ENCODE measurements around the gene HDAC4. TPM values are rescaled to one million over a fixed set of nuclear protein-coding genes. Genes with fewer than 3 reads are reported as not detected.

Gene HDAC4
- total RNA-seq, 1 experiment from 2014 or later, result 6.4 TPM

- DNase-seq (ENCODE audit: low spot score), result no peak
Measured at GRCh38 chr2:239203443-239204135, 197.2 kb downstream of the HDAC4 start.

- DNase-seq (ENCODE audit: low spot score), result no peak
Measured at GRCh38 chr2:239202836-239203235, 198.0 kb downstream of the HDAC4 start.

GRCh38 chr2:239202343-239202742 is 198.5 kb downstream of the HDAC4 start:
- DNase-seq (ENCODE audit: low spot score), result no peak

DNA sequence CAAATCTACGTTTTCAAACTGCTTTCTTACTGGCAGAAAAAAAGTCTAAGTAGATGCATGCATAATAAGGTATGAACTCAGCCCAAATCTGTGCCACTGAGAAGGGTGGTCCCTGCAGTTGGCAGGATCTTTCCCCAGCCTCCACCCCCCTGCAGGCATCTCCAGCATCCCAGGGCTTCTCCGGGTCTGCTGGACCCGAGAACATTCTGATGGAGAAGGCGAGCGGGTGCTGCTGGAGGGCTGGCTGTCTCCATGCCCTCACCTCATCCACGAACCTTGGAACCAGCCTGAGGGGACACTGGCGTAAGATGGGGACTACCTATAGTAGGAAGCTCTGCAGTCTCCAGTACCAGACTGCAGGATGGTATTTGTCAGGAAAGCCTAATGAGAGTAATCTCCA is 198.9 kb downstream of the HDAC4 start:
- no peak for DNase-seq (ENCODE audit: low spot score)

DNA sequence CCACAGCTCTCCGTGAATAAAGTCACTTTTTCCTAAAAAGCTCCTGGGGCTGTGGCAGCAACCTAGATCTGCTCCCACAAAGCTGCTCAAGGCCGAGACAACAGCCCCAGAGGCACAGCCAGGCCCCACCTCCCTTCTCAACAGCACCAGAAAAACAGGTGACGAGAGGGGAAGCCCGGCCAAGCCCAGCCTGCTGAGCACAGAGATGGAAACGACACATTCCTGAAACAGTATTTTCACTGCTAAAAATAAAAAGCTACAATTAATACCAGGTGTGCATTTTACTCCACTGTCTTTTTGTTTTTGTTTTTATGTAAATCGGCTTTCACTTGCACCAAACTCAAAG is 199.3 kb downstream of the HDAC4 start:
- DNase-seq (ENCODE audit: low spot score), result no peak

DNA sequence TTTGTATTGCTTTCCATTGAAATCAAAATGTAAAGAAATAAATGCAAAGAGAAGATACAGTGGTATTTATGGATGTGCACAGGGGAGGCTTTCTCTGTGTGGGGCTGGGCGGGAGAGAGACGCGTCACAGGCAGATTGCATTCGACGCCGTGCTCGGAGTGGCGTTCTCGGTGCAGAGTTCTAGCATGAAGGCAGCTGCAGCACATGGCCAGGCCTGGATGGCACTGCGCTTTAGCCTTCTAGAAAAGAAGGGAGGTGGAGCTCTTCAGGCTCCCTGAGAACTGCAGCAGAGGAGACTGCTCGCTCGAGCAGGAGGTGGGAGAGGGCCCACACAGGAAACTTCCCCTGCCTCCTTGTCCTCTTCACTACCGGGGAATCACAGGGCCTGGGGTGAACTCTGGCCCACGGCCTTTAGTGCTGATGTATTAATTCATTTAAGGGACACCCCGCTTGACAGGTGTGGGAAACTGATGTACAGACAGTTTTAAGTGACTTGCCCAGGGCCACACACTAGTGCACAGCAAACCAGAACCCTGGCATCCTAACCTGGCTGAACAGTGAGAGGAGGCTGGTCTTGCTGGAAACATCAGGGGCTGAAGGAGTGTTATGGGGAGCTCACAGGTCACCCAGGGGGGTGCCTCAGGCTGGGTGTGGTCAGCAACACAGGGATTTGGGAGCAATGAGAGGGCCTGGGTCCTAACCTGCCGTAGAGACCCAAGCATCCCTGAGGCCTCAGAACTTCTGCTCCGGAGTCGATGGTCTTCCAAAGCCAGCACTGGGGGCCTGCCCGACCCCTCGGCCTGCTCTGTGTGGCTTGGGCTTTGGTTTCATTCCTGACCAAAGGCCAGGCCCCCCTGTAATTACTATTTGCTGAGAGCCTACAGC is 199.9 kb downstream of the HDAC4 start:
- no peak for DNase-seq (ENCODE audit: low spot score)

- DNase-seq (ENCODE audit: low spot score), result no peak
Measured at GRCh38 chr2:239199041-239199768, 201.6 kb downstream of the HDAC4 start.

DNA sequence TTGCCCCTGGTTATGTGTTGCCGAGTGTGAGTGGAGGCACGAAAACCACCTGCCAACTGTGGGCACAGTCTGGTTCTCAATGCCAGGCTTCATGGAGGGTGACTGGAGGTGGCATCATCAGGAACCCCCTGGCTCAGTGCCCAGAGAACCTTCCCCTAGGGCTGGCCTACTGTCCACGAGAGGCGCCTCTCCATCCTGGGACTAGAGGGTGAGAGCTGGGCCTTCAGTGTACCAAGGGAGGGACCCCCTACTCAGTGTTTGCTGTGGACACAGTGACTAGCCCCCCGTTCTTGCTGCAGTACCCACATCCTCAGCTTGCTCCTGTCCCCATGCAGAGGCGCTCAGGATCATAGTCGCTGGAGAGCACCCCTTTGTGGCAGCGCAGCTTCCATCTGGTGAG is 202.6 kb downstream of the HDAC4 start:
- no peak for DNase-seq (ENCODE audit: low spot score)

DNA sequence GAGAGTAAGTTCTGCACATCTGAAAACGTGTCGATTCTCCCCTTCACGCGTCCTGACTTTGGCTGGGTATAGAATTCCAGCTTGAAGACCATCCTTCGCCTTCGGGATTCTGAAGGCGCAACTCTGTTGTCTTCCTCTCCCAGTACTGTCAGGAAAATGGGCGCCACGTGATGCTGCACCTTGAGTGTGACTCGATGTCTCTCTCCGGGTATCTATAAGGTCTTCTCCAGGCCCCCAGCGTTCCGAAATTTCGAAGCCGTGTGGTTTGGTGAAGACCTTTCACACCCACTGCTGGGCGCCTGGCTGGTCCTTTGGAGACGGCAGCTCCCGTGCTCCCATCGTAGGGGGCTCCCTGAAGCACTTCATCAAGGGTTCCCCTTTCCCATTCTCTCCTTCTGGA is 203.7 kb downstream of the HDAC4 start:
- no peak for DNase-seq (ENCODE audit: low spot score)

DNA sequence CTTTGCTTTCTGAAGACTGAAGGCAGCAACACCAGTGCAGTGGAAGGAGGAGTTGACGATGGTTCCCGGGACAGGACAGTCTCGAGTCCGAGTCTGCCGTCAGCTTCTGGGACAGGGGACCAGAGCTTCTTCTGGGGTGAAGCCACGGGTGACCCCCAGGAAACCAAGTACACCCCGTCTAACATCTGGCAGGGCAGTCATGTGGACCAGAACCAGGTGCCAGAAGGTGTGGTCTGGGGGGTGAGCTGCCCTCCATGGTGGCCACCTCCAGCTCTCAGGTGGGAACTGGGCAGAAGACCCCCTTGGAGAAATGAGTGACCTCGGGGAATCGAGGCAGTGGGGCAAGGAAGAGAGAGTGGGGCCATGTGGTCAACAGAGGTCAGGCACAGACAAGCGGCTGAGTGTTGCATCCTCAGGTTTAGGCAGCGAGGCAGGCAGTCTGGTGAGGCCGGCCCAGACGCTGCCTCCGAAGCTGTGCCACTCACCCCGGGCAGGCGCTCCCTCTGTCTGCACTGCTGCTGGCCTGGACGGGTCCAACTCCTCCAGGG is 204.3 kb downstream of the HDAC4 start:
- no peak for DNase-seq (ENCODE audit: low spot score)

DNA sequence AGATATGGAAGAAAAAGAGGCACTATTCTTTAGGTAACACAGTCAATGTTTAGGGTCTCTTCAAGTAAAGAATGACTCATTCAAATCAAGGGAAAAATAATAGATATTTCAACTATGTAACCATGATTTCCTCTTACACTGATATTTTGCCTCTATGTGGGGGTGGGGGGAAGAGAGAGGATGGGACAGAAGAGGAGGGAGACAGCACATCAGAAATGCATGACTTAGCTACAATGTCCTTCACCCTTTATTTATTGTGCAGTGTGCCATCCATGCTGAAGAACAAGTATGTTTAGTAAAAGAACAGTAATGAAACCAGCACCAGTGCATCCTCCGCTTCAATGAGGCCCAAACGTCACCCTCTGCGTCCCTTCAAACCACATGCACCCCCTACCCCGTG is 204.8 kb downstream of the HDAC4 start:
- no peak for DNase-seq (ENCODE audit: low spot score)

DNA sequence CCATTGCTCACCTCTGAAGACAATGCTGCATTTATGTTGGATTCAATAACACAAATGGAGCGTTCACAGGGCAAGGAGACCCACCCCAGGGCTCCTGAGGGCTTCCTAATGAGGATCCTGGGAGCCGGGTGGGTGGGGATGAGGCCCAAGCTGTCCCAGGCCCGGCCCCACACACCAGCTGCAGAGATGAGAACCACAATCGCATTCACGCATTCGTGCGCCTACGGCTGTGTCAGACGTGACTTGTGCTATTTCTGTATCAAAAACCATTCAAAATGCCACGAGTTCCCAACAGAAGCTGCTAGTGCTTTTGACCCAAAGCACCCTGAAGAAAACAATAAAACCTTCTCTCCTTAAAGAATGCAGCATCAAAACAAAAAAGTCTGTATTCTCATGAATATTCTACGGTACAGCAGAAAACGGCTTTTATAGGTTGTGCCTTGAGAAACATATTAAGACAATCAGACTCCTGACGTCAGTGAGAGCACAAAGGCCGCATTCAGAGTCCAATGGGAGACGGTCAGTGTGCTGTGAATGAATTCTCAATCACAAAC is 205.4 kb downstream of the HDAC4 start:
- DNase-seq (ENCODE audit: low spot score), result no peak

DNA sequence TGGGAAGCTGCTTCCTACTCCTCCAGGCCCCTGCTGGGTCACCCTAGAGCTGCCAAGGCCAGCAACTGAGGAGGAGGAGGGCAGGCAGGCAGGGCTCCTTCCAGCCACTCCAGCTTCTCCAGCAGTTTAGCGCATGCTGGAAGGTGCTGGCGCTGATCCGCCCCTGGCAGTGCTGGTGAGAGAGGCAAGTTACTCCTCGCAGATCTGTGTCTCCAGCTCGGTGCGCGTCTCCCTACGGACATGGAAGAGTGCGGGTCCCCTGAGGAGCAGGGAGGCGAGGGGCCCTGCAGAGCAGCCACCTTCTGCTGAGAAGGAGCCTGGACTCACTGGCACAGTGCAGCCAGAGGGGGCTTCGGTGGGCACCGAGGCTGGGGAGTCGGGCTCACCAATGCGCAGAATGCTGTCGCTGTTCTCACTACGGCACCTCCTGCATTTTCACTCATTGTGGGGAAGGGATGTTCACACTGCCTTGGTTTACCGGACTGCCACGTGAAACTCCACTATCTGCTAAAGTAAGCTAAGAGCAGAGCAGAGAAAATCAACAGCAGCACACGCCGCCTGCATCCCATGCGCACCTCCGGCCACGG is 206.0 kb downstream of the HDAC4 start:
- DNase-seq (ENCODE audit: low spot score), result no peak

GRCh38 chr2:239193925-239194677 is 206.7 kb downstream of the HDAC4 start:
- DNase-seq (ENCODE audit: low spot score), result no peak

GRCh38 chr2:239193401-239193811 is 207.4 kb downstream of the HDAC4 start:
- no peak for DNase-seq (ENCODE audit: low spot score)

- no peak for DNase-seq (ENCODE audit: low spot score)
Measured at GRCh38 chr2:239192975-239193374, 207.8 kb downstream of the HDAC4 start.

DNA sequence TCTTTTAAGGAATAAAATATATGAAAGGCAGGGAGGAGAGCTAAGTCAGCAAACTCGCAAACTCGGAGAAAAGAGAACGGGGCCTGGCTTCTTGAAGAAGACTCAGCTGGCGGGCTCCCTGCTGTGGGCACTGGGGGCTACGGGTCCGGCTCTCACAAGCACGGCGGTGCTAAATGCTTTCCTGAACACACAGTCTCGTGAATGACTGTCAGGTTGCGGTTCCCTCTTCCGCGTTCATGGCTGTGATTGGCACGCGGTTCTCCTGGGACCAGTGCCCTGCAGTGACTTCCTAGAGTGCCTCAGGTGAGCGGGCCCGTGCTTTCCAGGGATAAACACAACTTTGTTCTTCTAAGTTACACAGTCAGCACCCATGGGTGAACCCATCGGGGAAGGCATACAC is 208.4 kb downstream of the HDAC4 start:
- no peak for DNase-seq (ENCODE audit: low spot score)

DNA sequence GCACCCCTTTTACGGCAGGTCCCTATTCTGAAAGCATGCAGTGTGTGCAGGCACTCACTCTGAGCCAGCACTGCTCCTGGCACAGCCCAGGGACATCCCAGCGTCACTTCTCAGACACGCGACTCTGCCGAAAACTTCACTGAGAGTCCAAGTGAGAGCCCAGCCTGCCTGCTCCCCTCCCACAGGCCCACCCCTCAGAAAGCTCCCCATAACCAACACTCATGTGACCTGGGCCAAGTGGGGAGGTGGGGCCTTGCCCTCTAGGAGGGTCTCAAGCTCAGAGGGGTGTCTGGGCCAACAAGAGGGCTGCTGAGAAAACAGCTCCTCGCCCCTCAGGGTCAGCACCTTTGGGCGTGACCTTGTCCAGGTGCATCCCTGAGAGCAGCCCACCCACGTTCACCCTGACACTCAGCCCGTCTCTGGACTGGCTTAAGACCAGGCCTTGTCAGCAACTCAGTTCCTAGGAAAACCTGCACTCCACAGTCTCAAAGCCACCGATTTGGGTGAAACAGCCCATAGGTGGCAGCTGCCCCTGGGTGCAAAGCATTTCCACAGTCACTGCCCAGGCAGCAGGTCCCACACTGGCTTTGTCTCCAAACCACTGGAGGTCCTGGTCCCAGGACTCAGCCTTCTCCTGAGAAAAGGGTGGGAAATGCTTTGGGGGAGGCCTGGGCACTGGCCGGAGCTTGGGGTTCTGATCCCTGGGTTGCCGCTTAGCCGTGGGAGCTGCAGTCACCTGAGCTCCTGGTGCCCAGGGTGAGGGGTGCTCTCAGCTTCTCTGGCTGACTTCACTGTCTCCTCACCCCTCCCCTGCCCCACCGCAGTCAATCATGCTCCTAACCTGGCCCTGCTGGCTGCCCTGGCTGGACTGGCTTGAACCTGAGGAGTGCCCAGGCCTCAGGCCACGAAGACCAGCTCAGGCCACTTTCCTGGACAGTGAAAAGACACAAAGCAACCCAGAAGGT is 209.6 kb downstream of the HDAC4 start:
- no peak for DNase-seq (ENCODE audit: low spot score)

GRCh38 chr2:239190361-239190760 is 210.5 kb downstream of the HDAC4 start:
- DNase-seq (ENCODE audit: low spot score), result no peak

DNA sequence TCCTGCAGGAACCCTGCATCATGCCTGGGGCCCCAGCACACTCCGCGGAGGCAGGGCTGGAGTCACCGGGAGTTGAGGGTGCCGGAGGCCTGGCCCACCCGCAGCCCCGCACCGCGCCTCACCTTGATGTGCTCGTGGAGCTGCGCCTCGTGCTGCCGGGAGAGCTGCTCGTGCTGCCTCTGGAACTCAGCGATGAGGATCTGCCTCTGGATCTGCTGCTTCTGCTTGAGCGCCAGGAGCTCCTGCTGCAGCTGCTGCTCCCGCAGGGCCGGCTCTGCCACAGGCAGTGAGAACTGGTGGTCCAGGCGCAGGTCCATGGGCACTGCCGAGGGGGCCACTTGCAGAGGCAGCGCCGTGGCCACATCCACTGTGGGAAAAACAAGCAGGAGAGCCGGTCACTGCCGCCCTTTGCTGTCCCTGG is 211.1 kb downstream of the HDAC4 start:
- no peak for DNase-seq (ENCODE audit: low spot score)

Measured in H4 (cell line).